Activated CD8-positive, alpha-beta memory T cell treated with anti-CD3 and anti-CD28 coated beads, Interleukin-2, amount 50 U/mL, for 4 hours (primary cell): ENCODE data around the gene JCAD.

Experiments used
- DNase-seq: peaks from one replicate; pipeline ENCODE4 v3.0.0-alpha.2; 2020

Gene JCAD

GRCh38 chr10:30072068-30072467, 12.7 kb upstream of the JCAD start:
- no peak for DNase-seq

GRCh38 chr10:30070001-30070685, 10.8 kb upstream of the JCAD start:
- no peak for DNase-seq

- no peak for DNase-seq
Observed at GRCh38 chr10:30068492-30069223, 9.3 kb upstream of the JCAD start.

GRCh38 chr10:30063099-30063498, 3.7 kb upstream of the JCAD start:
- DNase-seq: no peak

- no peak for DNase-seq
Observed at GRCh38 chr10:30062582-30062981, 3.2 kb upstream of the JCAD start.

- DNase-seq: no peak
Observed at GRCh38 chr10:30062090-30062489, 2.7 kb upstream of the JCAD start.

- no peak for DNase-seq
Observed at GRCh38 chr10:30058570-30059132, 735 bp downstream of the JCAD start.

- DNase-seq: no peak
Observed at GRCh38 chr10:30057894-30058556, 1.4 kb downstream of the JCAD start.

GRCh38 chr10:30057421-30057841, 2.0 kb downstream of the JCAD start:
- DNase-seq: no peak

GRCh38 chr10:30056767-30057355, 2.5 kb downstream of the JCAD start:
- no peak for DNase-seq

- DNase-seq: no peak
Observed at GRCh38 chr10:30056281-30056680, 3.1 kb downstream of the JCAD start.

GRCh38 chr10:30055226-30055662, 4.1 kb downstream of the JCAD start:
- no peak for DNase-seq

GRCh38 chr10:30052062-30052461, 7.3 kb downstream of the JCAD start:
- no peak for DNase-seq

- no peak for DNase-seq
Observed at GRCh38 chr10:30051220-30051619, 8.2 kb downstream of the JCAD start.

GRCh38 chr10:30050411-30050810, 9.0 kb downstream of the JCAD start:
- no peak for DNase-seq

GRCh38 chr10:30048768-30049517, 10.4 kb downstream of the JCAD start:
- DNase-seq: no peak

- DNase-seq: no peak
Observed at GRCh38 chr10:30047924-30048531, 11.4 kb downstream of the JCAD start.

GRCh38 chr10:30047430-30047829, 12.0 kb downstream of the JCAD start:
- DNase-seq: no peak

GRCh38 chr10:30046476-30046875, 12.9 kb downstream of the JCAD start:
- no peak for DNase-seq

GRCh38 chr10:30045961-30046360, 13.4 kb downstream of the JCAD start:
- DNase-seq: no peak

- no peak for DNase-seq
Observed at GRCh38 chr10:30043476-30044270, 15.7 kb downstream of the JCAD start.
